ENCODE results near the gene MAP3K13.
A peak's percentile ranks its signal among the peaks of the same experiment; 100 is the strongest.

The MAP3K13 gene

GRCh38 chr3:185362850-185363661 lies at the start of gene MAP3K13:
TSS of gene MAP3K13 (plus strand) at chr3:185363136. CDS start at chr3:185428582, 65,446 bp downstream.
- DNase-seq: peak; percentile 95

GRCh38 chr3:185313693-185314246 lies 49.2 kb upstream of the MAP3K13 start:
- DNase-seq: no peak

GRCh38 chr3:185316740-185317412 lies 46.1 kb upstream of the MAP3K13 start:
- DNase-seq: no peak

GRCh38 chr3:185317674-185318073 lies 45.3 kb upstream of the MAP3K13 start:
- no peak for DNase-seq

GRCh38 chr3:185318141-185318540 lies 44.8 kb upstream of the MAP3K13 start:
- no peak for DNase-seq

- no peak for DNase-seq
Measured at GRCh38 chr3:185319801-185320200, 43.1 kb upstream of the MAP3K13 start.

GRCh38 chr3:185320949-185321348 lies 42.0 kb upstream of the MAP3K13 start:
- no peak for DNase-seq

- DNase-seq: no peak
Measured at GRCh38 chr3:185322101-185322719, 40.7 kb upstream of the MAP3K13 start.

- no peak for DNase-seq
Measured at GRCh38 chr3:185325946-185326791, 36.8 kb upstream of the MAP3K13 start.

- no peak for DNase-seq
Measured at GRCh38 chr3:185327062-185327461, 35.9 kb upstream of the MAP3K13 start.

- DNase-seq: no peak
Measured at GRCh38 chr3:185328324-185329004, 34.5 kb upstream of the MAP3K13 start.

GRCh38 chr3:185330238-185330637 lies 32.7 kb upstream of the MAP3K13 start:
- no peak for DNase-seq

- DNase-seq: peak; percentile 75
Measured at GRCh38 chr3:185330644-185331043, 32.3 kb upstream of the MAP3K13 start.

GRCh38 chr3:185332026-185332735 lies 30.8 kb upstream of the MAP3K13 start:
- peak; percentile 90 for DNase-seq

- no peak for DNase-seq
Measured at GRCh38 chr3:185335799-185336198, 27.1 kb upstream of the MAP3K13 start.

- peak; percentile 39 for DNase-seq
Measured at GRCh38 chr3:185337231-185337816, 25.6 kb upstream of the MAP3K13 start.

- no peak for DNase-seq
Measured at GRCh38 chr3:185339945-185340344, 23.0 kb upstream of the MAP3K13 start.

- DNase-seq: no peak
Measured at GRCh38 chr3:185340751-185341150, 22.2 kb upstream of the MAP3K13 start.

- DNase-seq: no peak
Measured at GRCh38 chr3:185341616-185342458, 21.1 kb upstream of the MAP3K13 start.

Data from NCI-H1436 (cell line).